GM18499 (cell line): Measurements from ENCODE around the gene PHF10.
"Not testable (repeated sequence)": the region's sequence is repeated elsewhere in the genome, so short reads cannot be mapped to it uniquely, and the experiment has no call there.

Experiments used
- ATAC-seq: cut with Tn5 transposase; IDR thresholded peaks from one replicate; pipeline ENCODE4 v1.9.1; 2021; ENCODE audit warnings: moderate number of reproducible peaks; ENCODE audit not compliant: insufficient read depth, unreplicated experiment

Gene PHF10

GRCh38 chr6:169724494-169725124 is at the start of gene PHF10:
TSS of gene PHF10 (minus strand) at chr6:169724500. CDS start at chr6:169723931, 569 bp downstream.
- ATAC-seq: no peak

- no peak for ATAC-seq
Observed at GRCh38 chr6:169766921-169767736, 42.8 kb upstream of the PHF10 start.

- ATAC-seq: no peak
Observed at GRCh38 chr6:169766232-169766631, 41.9 kb upstream of the PHF10 start.

GRCh38 chr6:169765789-169766188 is 41.5 kb upstream of the PHF10 start:
- not testable (repeated sequence) for ATAC-seq

GRCh38 chr6:169763881-169764280 is 39.6 kb upstream of the PHF10 start:
- ATAC-seq: no peak

- no peak for ATAC-seq
Observed at GRCh38 chr6:169763308-169763707, 39.0 kb upstream of the PHF10 start.

- no peak for ATAC-seq
Observed at GRCh38 chr6:169755162-169755561, 30.9 kb upstream of the PHF10 start.

- no peak for ATAC-seq
Observed at GRCh38 chr6:169752074-169752623, 27.8 kb upstream of the PHF10 start.

GRCh38 chr6:169751242-169752073 is 27.2 kb upstream of the PHF10 start, which contains the start of the genes DYNLT2 and ERMARD:
TSS of gene DYNLT2 (minus strand) at chr6:169751572. CDS start at chr6:169751458, 114 bp downstream.
TSS of gene ERMARD (plus strand) at chr6:169751622. CDS start at chr6:169751658, 36 bp downstream.
- peak; percentile 59 for ATAC-seq

GRCh38 chr6:169746556-169746955 is 22.3 kb upstream of the PHF10 start:
- no peak for ATAC-seq

- no peak for ATAC-seq
Observed at GRCh38 chr6:169745405-169745804, 21.1 kb upstream of the PHF10 start.

GRCh38 chr6:169741344-169741743 is 17.0 kb upstream of the PHF10 start:
- no peak for ATAC-seq

GRCh38 chr6:169738976-169739529 is 14.8 kb upstream of the PHF10 start:
- no peak for ATAC-seq

- ATAC-seq: no peak
Observed at GRCh38 chr6:169738204-169738975, 14.1 kb upstream of the PHF10 start.

GRCh38 chr6:169729961-169730360 is 5.7 kb upstream of the PHF10 start:
- ATAC-seq: no peak

- no peak for ATAC-seq
Observed at GRCh38 chr6:169726963-169727362, 2.7 kb upstream of the PHF10 start.

GRCh38 chr6:169726049-169726400 is 1.7 kb upstream of the PHF10 start:
- ATAC-seq: no peak

- no peak for ATAC-seq
Observed at GRCh38 chr6:169725125-169726048, 1.1 kb upstream of the PHF10 start.
